ENCODE data around the gene FUZ. TPM values are rescaled to one million over a fixed set of nuclear protein-coding genes. Genes with fewer than 3 reads are reported as not detected.

FUZ gene
- total RNA-seq, 1 experiment from 2014 or later = 13.9 TPM

DNA sequence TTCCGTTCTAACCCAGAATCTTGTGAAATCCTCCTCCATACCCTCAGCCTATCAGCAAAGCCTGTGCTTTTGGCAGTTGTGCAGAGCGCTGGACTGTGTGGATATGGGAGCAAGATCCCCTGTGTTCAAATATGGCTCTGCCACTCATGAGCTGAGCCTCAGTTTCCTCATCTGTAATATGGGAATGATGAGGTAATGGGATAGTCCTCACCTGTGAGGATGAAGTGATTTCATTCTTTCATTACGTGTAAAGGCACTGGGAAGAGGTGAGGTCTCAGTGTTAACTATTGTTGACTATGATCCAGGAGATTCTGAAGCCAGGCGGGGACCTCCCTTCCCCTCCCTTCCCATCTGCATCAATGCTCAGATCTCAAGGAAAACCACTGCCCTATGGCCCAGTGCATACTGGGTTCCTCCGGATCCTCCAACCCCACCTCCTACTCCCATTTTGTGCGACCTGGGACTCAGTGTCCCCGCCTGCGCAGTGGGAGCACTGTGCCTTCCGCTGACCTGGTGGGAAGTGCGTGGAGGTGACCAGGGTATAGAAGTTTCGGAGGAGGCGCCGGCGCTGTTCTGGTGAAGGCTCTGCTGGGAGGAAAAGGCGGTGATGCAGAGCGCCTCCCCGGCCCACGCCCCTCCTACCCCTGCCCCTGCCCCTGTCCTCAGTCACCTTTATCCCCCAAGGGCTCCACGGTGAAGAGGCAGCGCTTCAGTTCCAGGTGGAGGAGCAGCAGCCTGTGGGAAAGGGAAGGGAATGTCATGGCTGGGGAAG lies 5.0 kb downstream of the FUZ start:
- peak overlapping the region in 1 of 2 experiments; percentile 58; a peak in 1 of 4 replicates for H3K4me3 ChIP-seq (ENCODE audit: low read depth in 2 of 2, low read length in 2 of 2)
- ATAC-seq (peak; percentile 2; the same call in 1 of the 2 replicates), DNase-seq (ENCODE audit: low read depth, low spot score) (no peak)
- H3K36me3 ChIP-seq (ENCODE audit: control insufficient read depth, insufficient read depth, low read length) = no peaks in the 10 kb centered on the region
- in situ Hi-C loops (cut with HindIII; ENCODE audit: low pct_unique_long_range_greater_than_20kb, low sequenced_read_pairs) (no loop called here), intact Hi-C loops (cut with micrococcal nuclease; ENCODE audit: unreplicated experiment) (no loop called here)
- BruUV-seq (replicated peaks) = no TSS peak
- no peak overlapping the region for H3K27ac ChIP-seq (ENCODE audit: low read length)
- H3K4me1 ChIP-seq (ENCODE audit: control insufficient read depth, insufficient read depth, low read length) = peaks cover 5% of the 10 kb centered on the region
- TF ChIP-seq, protein P1, sequence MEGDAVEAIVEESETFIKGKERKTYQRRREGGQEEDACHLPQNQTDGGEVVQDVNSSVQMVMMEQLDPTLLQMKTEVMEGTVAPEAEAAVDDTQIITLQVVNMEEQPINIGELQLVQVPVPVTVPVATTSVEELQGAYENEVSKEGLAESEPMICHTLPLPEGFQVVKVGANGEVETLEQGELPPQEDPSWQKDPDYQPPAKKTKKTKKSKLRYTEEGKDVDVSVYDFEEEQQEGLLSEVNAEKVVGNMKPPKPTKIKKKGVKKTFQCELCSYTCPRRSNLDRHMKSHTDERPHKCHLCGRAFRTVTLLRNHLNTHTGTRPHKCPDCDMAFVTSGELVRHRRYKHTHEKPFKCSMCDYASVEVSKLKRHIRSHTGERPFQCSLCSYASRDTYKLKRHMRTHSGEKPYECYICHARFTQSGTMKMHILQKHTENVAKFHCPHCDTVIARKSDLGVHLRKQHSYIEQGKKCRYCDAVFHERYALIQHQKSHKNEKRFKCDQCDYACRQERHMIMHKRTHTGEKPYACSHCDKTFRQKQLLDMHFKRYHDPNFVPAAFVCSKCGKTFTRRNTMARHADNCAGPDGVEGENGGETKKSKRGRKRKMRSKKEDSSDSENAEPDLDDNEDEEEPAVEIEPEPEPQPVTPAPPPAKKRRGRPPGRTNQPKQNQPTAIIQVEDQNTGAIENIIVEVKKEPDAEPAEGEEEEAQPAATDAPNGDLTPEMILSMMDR (IDR thresholded peaks at IDR 0.05) = no peak
- TF ChIP-seq, protein P2, sequence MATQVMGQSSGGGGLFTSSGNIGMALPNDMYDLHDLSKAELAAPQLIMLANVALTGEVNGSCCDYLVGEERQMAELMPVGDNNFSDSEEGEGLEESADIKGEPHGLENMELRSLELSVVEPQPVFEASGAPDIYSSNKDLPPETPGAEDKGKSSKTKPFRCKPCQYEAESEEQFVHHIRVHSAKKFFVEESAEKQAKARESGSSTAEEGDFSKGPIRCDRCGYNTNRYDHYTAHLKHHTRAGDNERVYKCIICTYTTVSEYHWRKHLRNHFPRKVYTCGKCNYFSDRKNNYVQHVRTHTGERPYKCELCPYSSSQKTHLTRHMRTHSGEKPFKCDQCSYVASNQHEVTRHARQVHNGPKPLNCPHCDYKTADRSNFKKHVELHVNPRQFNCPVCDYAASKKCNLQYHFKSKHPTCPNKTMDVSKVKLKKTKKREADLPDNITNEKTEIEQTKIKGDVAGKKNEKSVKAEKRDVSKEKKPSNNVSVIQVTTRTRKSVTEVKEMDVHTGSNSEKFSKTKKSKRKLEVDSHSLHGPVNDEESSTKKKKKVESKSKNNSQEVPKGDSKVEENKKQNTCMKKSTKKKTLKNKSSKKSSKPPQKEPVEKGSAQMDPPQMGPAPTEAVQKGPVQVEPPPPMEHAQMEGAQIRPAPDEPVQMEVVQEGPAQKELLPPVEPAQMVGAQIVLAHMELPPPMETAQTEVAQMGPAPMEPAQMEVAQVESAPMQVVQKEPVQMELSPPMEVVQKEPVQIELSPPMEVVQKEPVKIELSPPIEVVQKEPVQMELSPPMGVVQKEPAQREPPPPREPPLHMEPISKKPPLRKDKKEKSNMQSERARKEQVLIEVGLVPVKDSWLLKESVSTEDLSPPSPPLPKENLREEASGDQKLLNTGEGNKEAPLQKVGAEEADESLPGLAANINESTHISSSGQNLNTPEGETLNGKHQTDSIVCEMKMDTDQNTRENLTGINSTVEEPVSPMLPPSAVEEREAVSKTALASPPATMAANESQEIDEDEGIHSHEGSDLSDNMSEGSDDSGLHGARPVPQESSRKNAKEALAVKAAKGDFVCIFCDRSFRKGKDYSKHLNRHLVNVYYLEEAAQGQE (IDR thresholded peaks at IDR 0.05; ENCODE audit: insufficient read depth in 1 of 2, low read depth in 2 of 2, low read length in 1 of 2) = no peak
- TF ChIP-seq POLR2AphosphoS5 (IDR thresholded peaks at IDR 0.05; ENCODE audit: low read depth, low read length) (no peak), SIN3A (IDR thresholded peaks at IDR 0.05; ENCODE audit: borderline replicate concordance, insufficient read depth, low read depth, low read length) (no peak), TCF7L2 (IDR thresholded peaks at IDR 0.05; ENCODE audit: low read depth, low read length) (no peak)
- POLR2A ChIA-PET = interaction anchor here (0.6 kb wide), 1 partner anchor 356 kb away, joined by 5 read pairs; no protein-coding TSS in a partner anchor
- no peaks in the 10 kb centered on the region for H3K27me3 ChIP-seq (ENCODE audit: control insufficient read depth, insufficient read depth, low read length)
- CTCF ChIA-PET = no interaction called here
- H3K9me3 ChIP-seq (ENCODE audit: control insufficient read depth, insufficient read depth, low read depth, low read length) = no peaks in the 10 kb centered on the region

DNA sequence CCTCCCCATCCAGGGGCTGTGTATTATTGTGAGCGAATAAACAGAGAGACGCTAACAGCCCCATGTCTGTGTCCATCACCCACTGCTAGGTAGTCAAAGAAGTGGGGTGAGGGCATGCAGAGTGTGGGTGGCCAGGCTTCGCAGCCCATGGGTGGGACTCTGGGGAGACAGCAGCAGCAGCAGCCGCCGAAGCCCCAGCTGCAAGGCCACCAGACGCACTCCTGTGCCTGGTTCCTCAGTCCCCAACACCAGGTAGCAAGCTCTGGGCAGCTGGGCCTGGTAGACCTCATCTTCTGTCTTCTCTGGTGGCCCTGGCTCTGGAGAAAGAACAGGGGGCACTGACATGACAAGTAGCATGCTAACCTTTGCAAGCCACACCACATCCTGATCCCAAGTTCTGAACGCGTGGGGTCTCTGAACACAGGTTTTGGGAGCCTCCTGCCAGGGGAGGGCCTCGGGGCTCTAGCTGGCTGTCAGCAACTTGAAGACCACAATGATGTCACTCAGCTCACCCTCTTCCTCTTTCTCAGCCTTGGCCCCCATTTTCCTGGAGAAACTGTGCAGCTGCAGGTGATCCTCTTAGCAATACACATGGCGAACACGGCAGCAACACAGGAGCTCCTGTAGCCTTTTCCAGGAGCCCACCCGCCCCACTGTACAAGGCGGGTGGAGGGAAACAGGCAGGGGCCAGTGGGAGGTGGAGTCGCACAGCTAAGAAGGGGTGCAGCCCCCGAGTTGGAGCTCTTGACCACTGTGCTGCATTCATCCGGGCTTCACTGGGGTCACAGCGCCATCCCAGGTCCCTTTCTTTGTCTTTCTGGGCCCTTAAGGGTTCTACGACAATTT lies 5.8 kb downstream of the FUZ start:
- Histone ChIP-seq H3K4me1 (ENCODE audit: control insufficient read depth, insufficient read depth, low read length) (peaks cover 5% of the 10 kb centered on the region), H3K9me3 (ENCODE audit: control insufficient read depth, insufficient read depth, low read depth, low read length) (no peaks in the 10 kb centered on the region), H3K36me3 (ENCODE audit: control insufficient read depth, insufficient read depth, low read length) (no peaks in the 10 kb centered on the region), H3K27ac (ENCODE audit: low read length) (no peak overlapping the region), H3K4me3 (ENCODE audit: low read depth in 2 of 2, low read length in 2 of 2) (no peak overlapping the region), H3K27me3 (ENCODE audit: control insufficient read depth, insufficient read depth, low read length) (no peaks in the 10 kb centered on the region)
- DNase-seq (ENCODE audit: low read depth, low spot score) (no peak), ATAC-seq (no peak)
- ChIA-PET CTCF (no interaction called here), POLR2A (no interaction called here)
- intact Hi-C loops (cut with micrococcal nuclease; ENCODE audit: unreplicated experiment) (no loop called here), in situ Hi-C loops (cut with HindIII; ENCODE audit: low pct_unique_long_range_greater_than_20kb, low sequenced_read_pairs) (no loop called here)
- TF ChIP-seq, protein P1 (IDR thresholded peaks at IDR 0.05) = no peak
- TF ChIP-seq SIN3A (IDR thresholded peaks at IDR 0.05; ENCODE audit: borderline replicate concordance, insufficient read depth, low read depth, low read length) (no peak), POLR2AphosphoS5 (IDR thresholded peaks at IDR 0.05; ENCODE audit: low read depth, low read length) (no peak), TCF7L2 (IDR thresholded peaks at IDR 0.05; ENCODE audit: low read depth, low read length) (no peak)
- TF ChIP-seq, protein P2 (IDR thresholded peaks at IDR 0.05; ENCODE audit: insufficient read depth in 1 of 2, low read depth in 2 of 2, low read length in 1 of 2) = no peak
- BruUV-seq (replicated peaks) = no TSS peak
